GM12878 (cell line): ENCODE results near the gene ANO7.

Experiments used
- CBX5 ChIP-seq: sonication (generic); IDR thresholded peaks from 2 replicates; pipeline ENCODE4 v1.6.1; 2016; ENCODE audit warnings: low read depth, moderate library complexity, mild to moderate bottlenecking, inconsistent platforms
- ESRRA ChIP-seq: IDR thresholded peaks from 2 replicates; pipeline ENCODE4 v1.6.1; 2012; ENCODE audit warnings: mild to moderate bottlenecking, low read length, improper control_type of control experiment
- EZH2 ChIP-seq: IDR thresholded peaks from 2 replicates; pipeline ENCODE4 v1.6.1; 2012; ENCODE audit warnings: low read depth, mild to moderate bottlenecking, control low read depth, inconsistent platforms, low read length, borderline replicate concordance; ENCODE audit not compliant: control insufficient read depth
- KAT2A ChIP-seq: conservative IDR thresholded peaks from 2 replicates; pipeline ENCODE4 v1.6.1; 2011; ENCODE audit warnings: low read depth, low read length; ENCODE audit not compliant: control insufficient read depth
- RAD21 ChIP-seq: IDR thresholded peaks from 2 replicates; pipeline ENCODE4 v1.6.1; 2011; ENCODE audit warnings: mild to moderate bottlenecking, low read depth, low read length, moderate library complexity; ENCODE audit not compliant: insufficient read depth
- TAF1 ChIP-seq: IDR thresholded peaks from 2 replicates; pipeline ENCODE4 v1.6.1; 2011; ENCODE audit warnings: mild to moderate bottlenecking, low read depth, low read length, borderline replicate concordance
- TF ChIP-seq, protein P1 (sequence below): IDR thresholded peaks from 2 replicates; pipeline ENCODE4 v1.6.1; 2012; ENCODE audit warnings: low read depth, low read length, improper control_type of control experiment
- TF ChIP-seq, protein P2 (sequence below), 3 experiments: IDR thresholded peaks in 2 of 3; conservative IDR thresholded peaks in 1 of 3; 2 replicates each; pipeline ENCODE4 v1.5.1; 2011; ENCODE audit warnings: low read depth in 3 of 3, low read length in 3 of 3, mild to moderate bottlenecking in 3 of 3, control low read depth in 2 of 3, moderate library complexity in 2 of 3, inconsistent platforms in 1 of 3, mixed read lengths in 1 of 3; ENCODE audit not compliant: control insufficient read depth in 2 of 3, insufficient read depth in 1 of 3; ENCODE audit errors: extremely low read depth in 1 of 3

DNA sequence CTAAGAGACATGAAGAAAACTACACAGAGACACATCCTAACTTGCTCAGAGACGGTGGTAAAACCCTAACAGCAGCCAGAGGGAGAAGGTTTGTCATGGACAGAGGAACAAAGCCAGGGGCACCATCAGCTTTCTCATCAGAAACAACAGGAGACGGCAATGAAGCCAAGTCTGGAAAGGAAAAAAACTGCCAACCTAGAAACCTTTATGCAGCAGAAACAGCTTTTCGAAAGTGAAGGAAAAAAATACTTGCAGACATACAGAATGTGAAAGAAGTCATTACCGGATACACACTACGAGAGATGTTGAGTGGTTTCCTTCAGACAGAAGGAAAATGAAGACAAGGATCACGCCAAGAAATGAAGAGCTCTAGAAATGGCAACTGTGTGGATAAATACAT lies 55.9 kb downstream of the ANO7 start:
- no peak for TF ChIP-seq RAD21
- TF ChIP-seq, protein P1, sequence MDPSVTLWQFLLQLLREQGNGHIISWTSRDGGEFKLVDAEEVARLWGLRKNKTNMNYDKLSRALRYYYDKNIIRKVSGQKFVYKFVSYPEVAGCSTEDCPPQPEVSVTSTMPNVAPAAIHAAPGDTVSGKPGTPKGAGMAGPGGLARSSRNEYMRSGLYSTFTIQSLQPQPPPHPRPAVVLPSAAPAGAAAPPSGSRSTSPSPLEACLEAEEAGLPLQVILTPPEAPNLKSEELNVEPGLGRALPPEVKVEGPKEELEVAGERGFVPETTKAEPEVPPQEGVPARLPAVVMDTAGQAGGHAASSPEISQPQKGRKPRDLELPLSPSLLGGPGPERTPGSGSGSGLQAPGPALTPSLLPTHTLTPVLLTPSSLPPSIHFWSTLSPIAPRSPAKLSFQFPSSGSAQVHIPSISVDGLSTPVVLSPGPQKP, result no peak
- no peak for TF ChIP-seq KAT2A
- TF ChIP-seq, protein P2, sequence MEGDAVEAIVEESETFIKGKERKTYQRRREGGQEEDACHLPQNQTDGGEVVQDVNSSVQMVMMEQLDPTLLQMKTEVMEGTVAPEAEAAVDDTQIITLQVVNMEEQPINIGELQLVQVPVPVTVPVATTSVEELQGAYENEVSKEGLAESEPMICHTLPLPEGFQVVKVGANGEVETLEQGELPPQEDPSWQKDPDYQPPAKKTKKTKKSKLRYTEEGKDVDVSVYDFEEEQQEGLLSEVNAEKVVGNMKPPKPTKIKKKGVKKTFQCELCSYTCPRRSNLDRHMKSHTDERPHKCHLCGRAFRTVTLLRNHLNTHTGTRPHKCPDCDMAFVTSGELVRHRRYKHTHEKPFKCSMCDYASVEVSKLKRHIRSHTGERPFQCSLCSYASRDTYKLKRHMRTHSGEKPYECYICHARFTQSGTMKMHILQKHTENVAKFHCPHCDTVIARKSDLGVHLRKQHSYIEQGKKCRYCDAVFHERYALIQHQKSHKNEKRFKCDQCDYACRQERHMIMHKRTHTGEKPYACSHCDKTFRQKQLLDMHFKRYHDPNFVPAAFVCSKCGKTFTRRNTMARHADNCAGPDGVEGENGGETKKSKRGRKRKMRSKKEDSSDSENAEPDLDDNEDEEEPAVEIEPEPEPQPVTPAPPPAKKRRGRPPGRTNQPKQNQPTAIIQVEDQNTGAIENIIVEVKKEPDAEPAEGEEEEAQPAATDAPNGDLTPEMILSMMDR (IDR thresholded peaks at IDR 0.05 in 2 of 3, conservative IDR thresholded peaks at IDR 0.05 in 1 of 3; ENCODE audit: control insufficient read depth in 2 of 3, extremely low read depth in 1 of 3, insufficient read depth in 1 of 3, low read depth in 3 of 3, low read length in 3 of 3), result no peak
- TF ChIP-seq CBX5, result no peak
- TF ChIP-seq EZH2, result no peak
- TF ChIP-seq ESRRA, result no peak
- no peak for TF ChIP-seq TAF1
